ENCODE results near the gene HLA-DMA. TPM values are rescaled to one million over a fixed set of nuclear protein-coding genes. Genes with fewer than 3 reads are reported as not detected.
A peak's percentile ranks its signal among the peaks of the same experiment; 100 is the strongest.
"Not testable (repeated sequence)": the region's sequence is repeated elsewhere in the genome, so short reads cannot be mapped to it uniquely, and the experiment has no call there.

Gene HLA-DMA
- polyA plus RNA-seq, 3 donors, result 12.9 to 38.8 (median 30.9) TPM

DNA sequence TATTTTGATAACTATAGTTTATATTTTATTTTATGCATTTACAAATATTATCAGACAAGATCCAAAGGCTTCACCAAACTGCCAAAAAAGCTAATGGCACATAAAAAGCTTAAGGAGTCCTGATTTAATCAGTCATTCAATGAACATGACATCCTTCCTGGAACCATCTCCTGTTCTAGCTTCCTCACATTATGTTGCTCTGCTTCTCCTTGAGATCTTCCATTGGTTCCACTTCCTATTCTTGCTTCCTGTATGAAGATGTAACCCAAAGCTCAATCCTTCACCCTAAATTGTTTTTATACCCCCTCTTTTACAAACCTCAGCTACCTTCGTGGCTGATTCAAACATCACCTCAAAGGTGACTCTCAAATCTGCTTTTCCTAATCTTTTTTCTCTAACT, 11.0 kb upstream of the HLA-DMA start:
- no peak for DNase-seq

GRCh38 chr6:32962213-32962826, 9.4 kb upstream of the HLA-DMA start:
- DNase-seq, result no peak

GRCh38 chr6:32960563-32960962, 7.7 kb upstream of the HLA-DMA start:
- no peak for DNase-seq

GRCh38 chr6:32956176-32956575, 3.3 kb upstream of the HLA-DMA start:
- DNase-seq, result no peak

DNA sequence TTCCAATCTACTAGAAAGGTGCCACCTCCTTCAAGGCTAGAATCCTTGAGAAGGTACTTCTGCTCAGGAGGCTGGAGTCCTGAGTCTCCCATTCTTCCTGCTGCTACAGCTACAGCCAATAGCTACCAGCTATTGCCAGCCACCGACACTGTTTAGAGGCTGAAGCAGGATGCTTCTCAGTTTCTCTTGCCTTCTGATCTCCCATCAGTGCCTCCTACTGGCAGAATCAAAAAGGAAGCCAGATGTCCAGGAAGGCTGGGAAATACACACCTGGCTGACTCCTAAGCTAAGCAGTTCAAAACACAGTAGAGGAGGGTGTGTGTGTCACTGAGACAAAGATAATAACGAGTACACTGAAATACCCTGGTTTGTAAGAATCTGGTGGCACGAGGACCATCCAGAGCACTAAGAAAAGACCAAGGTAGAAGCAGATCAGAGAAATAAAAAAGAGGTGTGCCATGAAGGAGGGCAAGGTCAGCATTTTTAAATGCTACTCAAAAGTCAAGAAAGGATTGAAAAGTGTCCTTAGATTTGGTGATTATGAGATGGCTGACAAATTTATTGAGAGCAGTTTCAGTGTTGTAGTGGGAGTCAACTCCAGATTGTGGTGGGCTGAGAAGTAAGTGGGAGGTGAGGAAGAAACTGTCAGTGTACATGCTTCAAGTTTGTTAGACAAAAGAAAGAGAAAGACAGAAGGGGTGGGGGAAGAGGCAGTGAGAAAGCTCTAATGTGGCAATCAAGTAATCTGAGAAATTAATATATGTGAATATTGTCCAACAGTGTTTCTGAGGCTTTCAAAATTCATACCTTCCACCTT, 2.3 kb upstream of the HLA-DMA start:
- peak; percentile 48 for DNase-seq

DNA sequence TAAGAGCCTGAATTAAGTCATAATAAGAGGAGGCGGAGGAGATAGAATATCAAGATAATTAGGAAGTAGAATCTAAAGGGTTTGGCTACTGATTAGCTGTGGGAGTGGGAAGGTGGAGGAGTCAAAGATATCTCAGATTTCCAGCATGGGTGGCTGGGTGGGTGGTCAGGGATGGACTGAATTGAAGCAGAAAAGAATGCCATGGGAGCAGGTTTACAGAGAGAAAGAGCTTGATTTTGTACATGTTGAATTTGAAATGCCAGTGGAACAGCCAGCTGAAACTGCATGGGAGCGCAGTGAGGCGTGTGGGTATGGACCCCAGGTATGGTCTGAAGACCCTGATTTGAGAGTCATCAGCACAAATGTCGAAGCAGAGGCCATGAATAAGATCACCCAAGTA, 1.4 kb upstream of the HLA-DMA start:
- peak; percentile 47 for DNase-seq

DNA sequence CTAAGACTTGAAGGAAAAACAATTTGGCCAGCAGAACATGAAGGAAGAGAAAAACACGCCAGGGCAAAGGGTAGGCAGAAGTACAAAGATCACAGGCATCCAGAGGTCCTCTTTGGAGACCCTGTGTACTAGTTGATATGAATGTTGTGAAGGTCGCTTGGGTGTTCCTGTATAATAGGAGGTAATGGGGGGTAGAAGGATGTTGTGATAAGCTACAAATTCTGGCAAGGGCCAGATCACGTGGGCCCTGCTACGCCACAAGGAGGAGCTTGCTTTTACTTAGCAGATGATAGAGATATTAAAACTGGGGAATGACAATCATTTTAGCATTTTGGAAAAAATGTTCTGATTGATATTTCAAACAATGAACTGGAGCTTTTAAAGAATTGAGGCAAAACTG, 878 bp upstream of the HLA-DMA start:
- DNase-seq, result no peak

DNA sequence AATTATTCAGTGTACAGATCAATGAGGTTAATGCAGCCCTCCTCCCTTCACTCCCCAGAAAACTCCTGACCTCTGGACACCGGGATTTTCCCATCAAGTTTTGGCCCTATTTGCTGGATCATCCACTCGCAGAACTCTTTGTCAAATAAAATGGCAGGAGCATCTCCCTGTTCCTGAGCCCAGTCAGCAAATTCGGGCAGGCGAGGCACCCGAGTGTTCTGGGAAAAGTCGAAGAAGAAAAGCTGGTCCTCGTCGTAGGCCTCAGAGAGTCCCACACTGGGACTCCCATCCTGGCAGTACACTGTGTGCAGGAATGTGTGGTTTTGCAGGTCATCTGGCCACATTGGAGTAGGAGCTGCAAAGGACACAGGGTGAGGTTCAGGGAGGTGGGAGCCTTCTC, 2.4 kb downstream of the HLA-DMA start:
- DNase-seq, result no peak

DNA sequence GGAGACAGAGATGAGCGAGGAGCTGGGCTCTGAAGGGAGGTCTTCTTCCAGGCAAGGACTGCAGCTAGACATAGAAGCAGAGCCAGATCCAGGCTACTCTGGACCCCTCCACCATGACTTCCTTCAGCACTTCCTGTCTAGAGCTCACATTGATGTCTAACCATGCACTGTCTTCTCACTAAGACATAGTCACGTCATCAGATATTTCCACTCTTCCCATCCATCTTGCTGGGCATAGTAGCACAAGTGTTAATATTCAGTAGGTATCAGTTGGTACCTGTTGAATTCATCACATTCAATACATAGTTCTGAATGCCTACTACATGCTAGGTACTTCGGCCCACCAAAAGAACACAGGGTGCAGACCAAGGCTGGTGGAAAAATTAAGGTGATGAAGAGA, 2.9 kb downstream of the HLA-DMA start:
- DNase-seq, result no peak

DNA sequence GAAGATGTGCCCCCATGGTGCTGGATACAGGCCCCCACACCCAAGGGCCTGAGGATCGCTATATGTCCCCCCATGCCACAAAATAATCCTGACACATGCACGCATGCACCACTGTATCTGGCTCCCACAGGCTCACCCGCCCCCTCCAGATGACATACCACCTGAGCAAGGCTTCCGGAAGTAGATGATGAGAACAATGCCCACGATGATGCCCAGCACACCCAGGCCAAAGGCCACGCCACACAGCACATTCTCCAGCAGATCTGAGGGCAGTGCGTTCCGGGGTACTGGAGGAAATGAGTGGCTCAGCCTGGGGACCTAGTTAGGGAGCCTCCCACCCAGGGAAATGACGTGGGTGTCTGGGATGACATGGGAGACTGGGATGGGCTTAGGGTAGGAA, 3.8 kb downstream of the HLA-DMA start:
- DNase-seq, result no peak

DNA sequence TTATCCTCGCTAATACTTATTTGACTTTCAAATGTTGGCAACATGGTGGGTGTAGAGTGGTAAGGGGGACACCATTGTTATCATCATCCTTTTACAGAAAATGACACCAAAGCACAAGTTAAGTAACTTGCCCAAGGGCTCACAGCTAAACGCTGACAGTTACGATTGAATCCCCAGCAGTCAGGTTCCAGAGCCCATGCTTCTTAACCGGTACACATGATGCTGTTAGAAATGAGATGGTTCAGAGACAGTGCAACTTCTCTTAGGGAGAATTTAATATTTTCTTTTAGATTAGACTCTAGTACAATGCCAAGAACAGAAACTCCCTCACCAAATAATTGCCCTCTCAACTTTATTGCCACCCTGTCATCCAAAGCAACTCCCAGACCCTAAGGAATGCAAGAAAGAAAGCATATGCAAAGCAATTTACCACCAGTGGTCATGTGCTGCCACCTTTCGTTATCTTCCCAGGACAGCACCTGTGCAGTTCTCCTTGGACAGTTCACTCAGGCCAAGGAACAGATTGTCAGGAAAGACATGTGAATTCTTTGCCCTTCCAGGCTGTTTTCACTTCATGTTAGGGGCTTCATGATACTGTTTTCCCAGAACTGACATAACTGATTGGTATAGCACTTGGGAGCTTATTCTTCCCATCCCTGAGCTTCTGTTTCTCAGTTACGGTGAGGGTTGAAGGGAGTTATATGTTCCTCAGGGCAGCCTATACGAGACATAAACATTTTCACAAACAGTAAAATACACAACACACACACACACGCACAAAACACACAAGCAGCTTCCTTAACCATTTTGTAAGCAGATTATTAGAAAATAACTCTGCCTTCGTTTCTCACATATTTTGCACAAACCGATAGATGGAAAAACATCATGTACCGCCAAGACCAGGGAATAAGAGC, 5.1 kb downstream of the HLA-DMA start:
- DNase-seq, result peak; percentile 79

GRCh38 chr6:32946893-32947292, 6.0 kb downstream of the HLA-DMA start:
- DNase-seq, result no peak

DNA sequence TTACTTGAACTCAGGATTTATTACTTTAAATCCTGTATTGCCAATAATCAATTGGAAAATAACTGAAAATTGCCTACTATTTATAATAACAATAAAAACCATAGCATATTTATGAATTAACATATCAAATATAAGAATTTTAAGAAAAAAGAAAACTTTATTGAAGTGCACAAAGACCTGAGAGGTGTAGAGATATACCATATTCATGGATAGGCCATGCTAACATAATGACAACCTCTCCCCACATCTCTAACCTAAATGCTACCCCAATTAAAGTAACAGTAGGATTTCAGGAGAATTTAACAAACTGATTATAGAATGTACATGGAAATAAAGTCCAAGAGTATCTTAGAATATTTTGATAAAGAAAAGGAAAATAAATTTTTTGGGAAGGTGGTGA, 6.9 kb downstream of the HLA-DMA start:
- no peak for DNase-seq

GRCh38 chr6:32945108-32945760, 7.7 kb downstream of the HLA-DMA start:
- no peak for DNase-seq

DNA sequence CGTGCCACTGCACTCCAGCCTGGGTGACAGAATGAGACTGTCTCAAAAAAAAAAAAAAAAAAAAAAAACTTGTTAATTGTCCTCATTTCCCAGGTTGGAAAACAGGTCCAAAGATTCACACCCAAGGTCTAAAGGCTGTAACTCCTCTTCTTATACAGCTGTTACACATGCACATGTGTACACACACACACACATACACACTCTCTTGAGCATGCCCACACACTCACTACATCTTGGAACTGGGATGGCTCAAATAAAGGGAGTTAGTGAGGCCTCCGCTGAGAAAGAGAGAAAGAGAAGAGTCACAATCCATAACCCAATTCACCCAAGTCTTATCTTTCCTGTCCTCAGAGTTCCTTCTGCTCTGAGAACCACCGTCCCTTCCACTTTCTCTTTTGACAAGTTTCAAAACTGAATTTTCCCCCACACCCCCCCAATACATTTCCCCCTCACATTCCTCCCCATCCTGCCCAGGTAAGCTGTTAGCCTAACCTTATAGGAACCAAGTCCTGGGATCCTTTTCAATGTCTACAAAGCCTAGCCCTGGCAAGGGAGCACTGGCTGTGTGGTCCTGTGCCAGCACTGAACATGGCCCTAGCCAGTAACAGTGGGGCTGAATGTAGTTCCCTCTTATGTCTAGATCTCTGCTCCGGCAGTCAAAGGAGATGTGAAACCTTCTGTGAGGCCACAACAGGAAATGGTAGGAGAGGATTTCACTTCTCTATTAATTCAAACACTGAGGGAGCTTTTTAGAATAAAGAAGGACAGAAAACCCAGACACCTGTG, 8.8 kb downstream of the HLA-DMA start:
- no peak for DNase-seq

- DNase-seq, result not testable (repeated sequence)
Measured at GRCh38 chr6:32942555-32943123, 10.3 kb downstream of the HLA-DMA start.

DNA sequence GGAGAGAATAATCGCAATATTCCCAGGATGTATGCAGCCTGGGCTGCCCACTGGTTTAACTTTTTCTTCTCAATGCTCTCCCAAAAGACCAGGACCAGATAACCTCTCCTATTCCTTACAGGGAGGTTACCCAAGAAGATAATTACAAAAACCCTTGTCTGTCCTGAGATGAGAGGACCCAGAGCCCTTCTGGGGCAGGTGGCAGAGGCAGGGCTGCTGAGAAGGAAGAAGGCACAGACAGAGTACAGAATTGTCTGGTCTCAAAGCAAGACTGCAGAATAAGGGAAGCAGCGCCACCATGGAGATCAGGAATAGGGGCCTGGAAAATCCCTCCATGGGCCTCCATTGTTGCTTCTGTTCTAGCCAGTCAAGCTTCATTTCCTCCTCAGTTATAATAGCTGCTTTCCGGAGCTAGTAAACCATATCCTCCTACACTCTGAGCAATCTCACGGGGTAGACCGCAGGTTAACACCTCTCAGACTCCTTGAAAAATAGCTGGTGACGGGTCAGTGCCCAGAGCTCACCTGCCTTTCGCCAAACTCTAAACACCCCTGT, 11.6 kb downstream of the HLA-DMA start:
- DNase-seq, result peak; percentile 85

- peak; percentile 87 for DNase-seq
Measured at GRCh38 chr6:32940656-32941213, 12.2 kb downstream of the HLA-DMA start, which contains the start of gene HLA-DMB. Gene HLA-DMB (minus strand): TSS chr6:32941028. CDS start chr6:32940807, 221 bp downstream.

- no peak for DNase-seq
Measured at GRCh38 chr6:32938494-32938893, 14.4 kb downstream of the HLA-DMA start.

- DNase-seq, result no peak
Measured at GRCh38 chr6:32937230-32937633, 15.7 kb downstream of the HLA-DMA start.

All from renal pelvis (tissue), 4 donors.